ENCODE results near the gene OR4K2. TPM values are rescaled to one million over a fixed set of nuclear protein-coding genes. Genes with fewer than 3 reads are reported as not detected.

OR4K2 gene
- total RNA-seq, 1 experiment from 2014 or later: not detected

GRCh38 chr14:19920021-19920657 lies 45.2 kb downstream of the OR4K2 start, which contains the start of gene OR4K5:
TSS of gene OR4K5 (plus strand) at chr14:19920607. CDS start at chr14:19920607, 0 bp downstream.
- Mint-ChIP-seq H3K27me3 (ENCODE audit: insufficient read depth, unreplicated experiment) (no peaks in the 10 kb centered on the region), H3K9me3 (ENCODE audit: unreplicated experiment) (no peaks in the 10 kb centered on the region), H3K36me3 (ENCODE audit: insufficient read depth, unreplicated experiment) (no peaks in the 10 kb centered on the region), H3K4me3 (ENCODE audit: unreplicated experiment) (no peak within 1 kb of the TSS), H3K27ac (ENCODE audit: unreplicated experiment) (no peak within 1 kb of the TSS), H3K4me1 (ENCODE audit: low read depth, unreplicated experiment) (no peaks in the 10 kb centered on the region)
- BruUV-seq (replicated peaks): no TSS peak
- Histone ChIP-seq H3K27me3 (replicated peaks; ENCODE audit: control insufficient read depth, insufficient read depth, low read length) (no peaks in the 10 kb centered on the region), H3K36me3 (ENCODE audit: control insufficient read depth, insufficient read depth, low read length) (no peaks in the 10 kb centered on the region), H3K9me3 (no peaks in the 10 kb centered on the region), H3K4me1 (no peaks in the 10 kb centered on the region), H3K4me3 (ENCODE audit: low read depth, low read length) (no peak within 1 kb of the TSS)
- no peak for TF ChIP-seq CTCF (IDR thresholded peaks at IDR 0.05; ENCODE audit: insufficient read depth in 1 of 2, low read depth in 1 of 2, low read length in 1 of 2, severe bottlenecking in 1 of 2, unreplicated experiment in 1 of 2)
- ChIA-PET CTCF (no interaction called here), POLR2A (no interaction called here)
- no peak for DNase-seq
- intact Hi-C loops (cut with micrococcal nuclease; ENCODE audit: unreplicated experiment): no loop called here

- no peaks in the 10 kb centered on the region for H3K4me1 ChIP-seq
- no peaks in the 10 kb centered on the region for H3K9me3 Mint-ChIP-seq (ENCODE audit: unreplicated experiment)
- CTCF ChIA-PET: no interaction called here
- no peak within 1 kb of the TSS for H3K4me3 Mint-ChIP-seq (ENCODE audit: unreplicated experiment)
- no peaks in the 10 kb centered on the region for H3K4me1 Mint-ChIP-seq (ENCODE audit: low read depth, unreplicated experiment)
- no peaks in the 10 kb centered on the region for H3K9me3 ChIP-seq
- H3K27me3 Mint-ChIP-seq (ENCODE audit: insufficient read depth, unreplicated experiment): peaks cover 2% of the 10 kb centered on the region
- H3K36me3 Mint-ChIP-seq (ENCODE audit: insufficient read depth, unreplicated experiment): no peaks in the 10 kb centered on the region
- POLR2A ChIA-PET: no interaction called here
- BruUV-seq (replicated peaks): no TSS peak
- no peaks in the 10 kb centered on the region for H3K36me3 ChIP-seq (ENCODE audit: control insufficient read depth, insufficient read depth, low read length)
- no peak within 1 kb of the TSS for H3K4me3 ChIP-seq (ENCODE audit: low read depth, low read length)
- no peak within 1 kb of the TSS for H3K27ac Mint-ChIP-seq (ENCODE audit: unreplicated experiment)
- H3K27me3 ChIP-seq (replicated peaks; ENCODE audit: control insufficient read depth, insufficient read depth, low read length): no peaks in the 10 kb centered on the region
- DNase-seq: no peak
- no peak for TF ChIP-seq CTCF (IDR thresholded peaks at IDR 0.05; ENCODE audit: insufficient read depth in 1 of 2, low read depth in 1 of 2, low read length in 1 of 2, severe bottlenecking in 1 of 2, unreplicated experiment in 1 of 2)
- intact Hi-C loops (cut with micrococcal nuclease; ENCODE audit: unreplicated experiment): no loop called here
Observed at GRCh38 chr14:19930617-19931016, 55.7 kb downstream of the OR4K2 start, which contains the start of gene OR4K1. TSS of gene OR4K1 (plus strand) at chr14:19930917. CDS start at chr14:19935667, 4,750 bp downstream.

Other genes starting within 250 kb of the OR4K2 start
- not detected in 2 replicates for gene OR11H2, start 161.3 kb upstream of the OR4K2 start, total RNA-seq (2022)
- gene OR4Q3, start 131.6 kb upstream of the OR4K2 start, total RNA-seq (2022): not detected in 2 replicates
- not detected in 2 replicates for gene OR4M1, start 101.6 kb upstream of the OR4K2 start, total RNA-seq (2022)
- not detected in 2 replicates for gene OR4N2, start 71.4 kb upstream of the OR4K2 start, total RNA-seq (2022)
- gene OR4K5, start 45.5 kb downstream of the OR4K2 start, total RNA-seq (2022): not detected in 2 replicates
- gene OR4K1, start 55.8 kb downstream of the OR4K2 start, total RNA-seq (2022): not detected in 2 replicates
- not detected in 2 replicates for gene OR4K15, start 100.4 kb downstream of the OR4K2 start, total RNA-seq (2022)
- not detected in 2 replicates for gene OR4Q2, start 127.0 kb downstream of the OR4K2 start, total RNA-seq (2022)
- gene OR4K14, start 144.2 kb downstream of the OR4K2 start, total RNA-seq (2022): not detected in 2 replicates
- gene OR4K13, start 160.9 kb downstream of the OR4K2 start, total RNA-seq (2022): not detected in 2 replicates
- gene OR4L1, start 184.9 kb downstream of the OR4K2 start, total RNA-seq (2022): not detected in 2 replicates
- not detected in 2 replicates for gene OR4K17, start 235.6 kb downstream of the OR4K2 start, total RNA-seq (2022)

Data from Caco-2 (cell line).